ENCODE data around the gene IRF2.

DNA sequence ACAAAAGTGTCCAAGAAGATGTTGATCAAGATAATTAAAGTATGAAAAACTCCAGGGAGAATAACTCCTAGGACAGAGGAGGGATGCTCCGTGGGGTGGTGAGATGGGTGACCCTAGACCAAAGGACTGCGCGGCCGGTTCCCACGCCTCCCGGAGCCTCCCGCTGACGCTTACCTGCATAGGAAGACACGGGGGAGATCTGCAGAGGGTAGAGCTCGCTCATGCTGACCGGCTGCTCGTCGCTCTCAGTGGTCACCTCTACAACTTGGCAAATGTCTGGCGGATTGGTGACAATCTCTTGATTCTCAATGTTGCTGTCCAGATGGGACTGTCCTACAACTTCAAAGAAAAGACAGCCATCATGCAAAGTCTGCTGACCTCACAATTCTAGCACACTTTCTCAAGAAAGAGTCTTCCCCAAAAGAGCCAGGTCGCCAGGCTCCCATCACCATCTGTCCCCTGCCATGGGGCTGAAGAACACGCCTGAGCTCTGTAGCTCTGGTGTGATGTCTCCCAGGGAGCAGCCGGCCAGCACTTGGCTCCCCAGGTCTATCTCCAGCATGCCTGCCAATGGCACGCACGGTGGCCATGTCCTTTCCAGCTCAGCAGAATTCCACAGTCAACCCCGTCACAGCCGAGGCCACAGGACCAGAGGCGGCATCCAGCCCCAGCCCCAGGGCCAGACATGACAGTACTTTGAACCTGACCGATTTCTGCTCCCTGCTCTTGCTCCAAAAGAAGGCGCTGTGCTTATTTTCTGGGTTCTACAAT is 75.4 kb downstream of the IRF2 start:
- TF ChIP-seq ZFP30 (CRISPR knock-in tag; IDR thresholded peaks at IDR 0.05), result no peak
- TF ChIP-seq PPARA (CRISPR knock-in tag; IDR thresholded peaks at IDR 0.05; ENCODE audit: borderline replicate concordance), result no peak
- TF ChIP-seq, protein P1, sequence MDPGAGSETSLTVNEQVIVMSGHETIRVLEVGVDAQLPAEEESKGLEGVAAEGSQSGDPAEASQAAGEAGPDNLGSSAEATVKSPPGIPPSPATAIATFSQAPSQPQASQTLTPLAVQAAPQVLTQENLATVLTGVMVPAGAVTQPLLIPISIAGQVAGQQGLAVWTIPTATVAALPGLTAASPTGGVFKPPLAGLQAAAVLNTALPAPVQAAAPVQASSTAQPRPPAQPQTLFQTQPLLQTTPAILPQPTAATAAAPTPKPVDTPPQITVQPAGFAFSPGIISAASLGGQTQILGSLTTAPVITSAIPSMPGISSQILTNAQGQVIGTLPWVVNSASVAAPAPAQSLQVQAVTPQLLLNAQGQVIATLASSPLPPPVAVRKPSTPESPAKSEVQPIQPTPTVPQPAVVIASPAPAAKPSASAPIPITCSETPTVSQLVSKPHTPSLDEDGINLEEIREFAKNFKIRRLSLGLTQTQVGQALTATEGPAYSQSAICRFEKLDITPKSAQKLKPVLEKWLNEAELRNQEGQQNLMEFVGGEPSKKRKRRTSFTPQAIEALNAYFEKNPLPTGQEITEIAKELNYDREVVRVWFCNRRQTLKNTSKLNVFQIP (CRISPR knock-in tag; IDR thresholded peaks at IDR 0.05; ENCODE audit: borderline replicate concordance, low read depth), result no peak
- TF ChIP-seq, protein P2, sequence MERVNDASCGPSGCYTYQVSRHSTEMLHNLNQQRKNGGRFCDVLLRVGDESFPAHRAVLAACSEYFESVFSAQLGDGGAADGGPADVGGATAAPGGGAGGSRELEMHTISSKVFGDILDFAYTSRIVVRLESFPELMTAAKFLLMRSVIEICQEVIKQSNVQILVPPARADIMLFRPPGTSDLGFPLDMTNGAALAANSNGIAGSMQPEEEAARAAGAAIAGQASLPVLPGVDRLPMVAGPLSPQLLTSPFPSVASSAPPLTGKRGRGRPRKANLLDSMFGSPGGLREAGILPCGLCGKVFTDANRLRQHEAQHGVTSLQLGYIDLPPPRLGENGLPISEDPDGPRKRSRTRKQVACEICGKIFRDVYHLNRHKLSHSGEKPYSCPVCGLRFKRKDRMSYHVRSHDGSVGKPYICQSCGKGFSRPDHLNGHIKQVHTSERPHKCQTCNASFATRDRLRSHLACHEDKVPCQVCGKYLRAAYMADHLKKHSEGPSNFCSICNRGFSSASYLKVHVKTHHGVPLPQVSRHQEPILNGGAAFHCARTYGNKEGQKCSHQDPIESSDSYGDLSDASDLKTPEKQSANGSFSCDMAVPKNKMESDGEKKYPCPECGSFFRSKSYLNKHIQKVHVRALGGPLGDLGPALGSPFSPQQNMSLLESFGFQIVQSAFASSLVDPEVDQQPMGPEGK (CRISPR knock-in tag; IDR thresholded peaks at IDR 0.05; ENCODE audit: borderline replicate concordance), result no peak
